Endothelial cell of umbilical vein (primary cell): Measurements from ENCODE around the gene RAD51C. TPM values are rescaled to one million over a fixed set of nuclear protein-coding genes. Genes with fewer than 3 reads are reported as not detected.

ENCODE experiments used
- BruUV-seq: library from RNA; stranded (reverse); fragments of 400-500 nt; replicated peaks from 2 replicates; lab custom pipeline; 2021; lab: Mats Ljungman, UMichigan
- CTCF ChIA-PET: fragments of 300-600, 350-600 bp; sonication (Branson Sonifier 250); formaldehyde crosslinking; loops from one replicate; lab custom pipeline; 2021; ENCODE audit warnings: antibody characterized with exemption, inconsistent platforms; lab: Charles Lee
- POLR2A ChIA-PET: fragments of 300-600, 350-600 bp; sonication (Branson Sonifier 250); formaldehyde crosslinking; loops from one replicate; lab custom pipeline; 2021; ENCODE audit warnings: antibody characterized with exemption, inconsistent platforms; lab: Charles Lee
- DNase-seq: peaks from one replicate; pipeline ENCODE4 v3.0.0-alpha.2; 2011; ENCODE audit warnings: low read depth, low spot score
- FAIRE-seq: peaks from 2 replicates; lab custom pipeline; 2011; peaks lifted over from hg19 to GRCh38; lab: Jason Lieb, UNC
- H2AFZ ChIP-seq: 2 replicates; pipeline ENCODE4 v1.6.0; 2012; ENCODE audit warnings: low read depth, low read length, control low read depth, inconsistent platforms
- H3K27ac ChIP-seq: 2 replicates; pipeline ENCODE4 v1.5.1; 2011; ENCODE audit warnings: low read depth, mild to moderate bottlenecking, control low read depth, low read length, moderate library complexity; ENCODE audit not compliant: insufficient read depth
- H3K27me3 ChIP-seq, 2 experiments: 2 replicates each; pipeline versions ENCODE4 v1.6.0 to v1.6.1; 2011; ENCODE audit warnings: low read length in 2 of 2, mixed read lengths in 1 of 2; ENCODE audit not compliant: control insufficient read depth in 2 of 2, insufficient read depth in 2 of 2
- H3K36me3 ChIP-seq, 2 experiments: 2 replicates in 1 of 2; 3 replicates in 1 of 2; pipeline ENCODE4 v1.5.1; 2011; ENCODE audit warnings: low read length in 2 of 2, mild to moderate bottlenecking in 1 of 2, moderate library complexity in 1 of 2; ENCODE audit not compliant: control insufficient read depth in 2 of 2, insufficient read depth in 2 of 2; ENCODE audit errors: extremely low read depth in 1 of 2
- H3K4me1 ChIP-seq: 3 replicates; pipeline ENCODE4 v1.5.1; 2011; ENCODE audit warnings: mild to moderate bottlenecking, low read length; ENCODE audit not compliant: control insufficient read depth, insufficient read depth; ENCODE audit errors: extremely low read depth
- H3K4me2 ChIP-seq: 2 replicates; pipeline ENCODE4 v1.6.1; 2011; ENCODE audit warnings: low read length, control low read depth, mixed read lengths; ENCODE audit not compliant: insufficient read depth
- H3K4me3 ChIP-seq, 3 experiments: fragments of 200-600 bp in 1 of 3; sonication (generic), shearing (Covaris generic) in 1 of 3; replicated peaks in 1 of 3; 2 replicates each; pipeline ENCODE4 v1.5.1; 2011 to 2016; ENCODE audit warnings: control low read depth in 3 of 3, low read length in 3 of 3, mild to moderate bottlenecking in 2 of 3, inconsistent platforms in 1 of 3, low read depth in 1 of 3, moderate library complexity in 1 of 3; ENCODE audit not compliant: insufficient read depth in 1 of 3
- H3K79me2 ChIP-seq: 2 replicates; pipeline ENCODE4 v1.6.0; 2012; ENCODE audit warnings: low read length, inconsistent platforms; ENCODE audit not compliant: control insufficient read depth, insufficient read depth
- H3K9ac ChIP-seq: replicated peaks from 2 replicates; pipeline ENCODE3; 2011; ENCODE audit warnings: low read length, control low read depth; ENCODE audit not compliant: insufficient read depth; ENCODE audit errors: extremely low read depth
- H3K9me1 ChIP-seq: replicated peaks from 3 replicates; pipeline ENCODE4 v1.6.0; 2011; ENCODE audit warnings: mild to moderate bottlenecking, low read length; ENCODE audit not compliant: control insufficient read depth, insufficient read depth; ENCODE audit errors: extremely low read depth
- H3K9me3 ChIP-seq: replicated peaks from 2 replicates; pipeline ENCODE4 v1.5.1; 2012; ENCODE audit warnings: low read length, inconsistent platforms; ENCODE audit not compliant: control insufficient read depth, insufficient read depth
- H4K20me1 ChIP-seq: replicated peaks from 2 replicates; pipeline ENCODE3; 2011; ENCODE audit warnings: mild to moderate bottlenecking, low read length; ENCODE audit not compliant: control insufficient read depth, insufficient read depth; ENCODE audit errors: extremely low read depth
- EZH2 ChIP-seq: IDR thresholded peaks from 2 replicates; pipeline ENCODE4 v1.6.1; 2012; ENCODE audit warnings: borderline replicate concordance, low read depth, mild to moderate bottlenecking, moderate library complexity, low read length, inconsistent platforms; ENCODE audit not compliant: severe bottlenecking
- FOS ChIP-seq: IDR thresholded peaks from 2 replicates; pipeline ENCODE4 v1.6.1; 2011; ENCODE audit warnings: mild to moderate bottlenecking, low read length, moderate library complexity, borderline replicate concordance; ENCODE audit not compliant: insufficient read depth
- GATA2 ChIP-seq: IDR thresholded peaks from 2 replicates; pipeline ENCODE4 v1.7.0; 2011; ENCODE audit warnings: low read depth, mild to moderate bottlenecking, moderate library complexity, mixed read lengths, low read length; ENCODE audit not compliant: insufficient read length, insufficient read depth
- JUN ChIP-seq: IDR thresholded peaks from 2 replicates; pipeline ENCODE4 v1.6.1; 2011; ENCODE audit warnings: borderline replicate concordance, low read depth; ENCODE audit not compliant: insufficient read length, insufficient read depth
- MAX ChIP-seq: IDR thresholded peaks from 2 replicates; pipeline ENCODE4 v1.6.1; 2011; ENCODE audit not compliant: insufficient read depth, insufficient read length
- MYC ChIP-seq: IDR thresholded peaks from one replicate; pipeline ENCODE4 v1.6.1; 2011; ENCODE audit warnings: mild to moderate bottlenecking, low read depth, low read length
- POLR2A ChIP-seq: IDR thresholded peaks from 2 replicates; pipeline ENCODE4 v1.6.1; 2012; ENCODE audit warnings: low read depth, mild to moderate bottlenecking, control low read depth, low read length
- POLR2AphosphoS5 ChIP-seq: IDR thresholded peaks from 2 replicates; pipeline ENCODE4 v1.6.1; 2012; ENCODE audit warnings: low read depth, mild to moderate bottlenecking, control low read depth, low read length, moderate library complexity; ENCODE audit not compliant: insufficient read depth
- dilution Hi-C: fragments of 300-500 bp; cut with MboI; formaldehyde crosslinking; loops from one replicate; pipeline ENCODE4 v1.15.0; 2019; ENCODE audit warnings: low sequenced_read_pairs; ENCODE audit not compliant: extremely low pct_ligation_motif_present
- intact Hi-C: fragments of 100-400 bp; cut with micrococcal nuclease; formaldehyde crosslinking; loops from one replicate; pipeline ENCODE4 v1.10.0; 2022
- polyA plus RNA-seq, 4 experiments: library from polyadenylated mRNA; depleted of rRNA in 3 of 4; stranded (reverse) in 3 of 4; unstranded in 1 of 4; fragments of >200 nt; gene quantifications; 2 replicates each; pipeline versions ENCODE4 v1.2.1 to v1.2.3, GENCODE V29; 2011 to 2012; ENCODE audit warnings: missing spikeins in 1 of 4
- total RNA-seq: library from RNA; stranded (reverse); gene quantifications from 2 replicates; pipeline ENCODE4 v1.2.3, GENCODE V29; 2021
- TF ChIP-seq, protein P1 (sequence below), 2 donors: IDR thresholded peaks; 1 replicate in 1 of 2; 2 replicates in 1 of 2; pipeline ENCODE4 v1.5.1; 2011; ENCODE audit warnings: low read length in 2 of 2, mild to moderate bottlenecking in 2 of 2, moderate library complexity in 2 of 2, control low read depth in 1 of 2, inconsistent platforms in 1 of 2, low read depth in 1 of 2; ENCODE audit not compliant: insufficient read depth in 1 of 2; ENCODE audit errors: extremely low read depth in 1 of 2

RAD51C gene
- total and polyA plus RNA-seq, 2 donors (not counting 3 experiments of a cell fraction or from before 2014, with no cell fraction given) = 24.8 to 38.9 TPM

GRCh38 chr17:58691701-58692238, 632 bp upstream of the RAD51C start, which contains the start of gene TEX14:
Gene TEX14, minus strand, starts transcription at chr17:58692045. Its CDS starts 40,044 bp downstream, at chr17:58652001.
- dilution Hi-C loops = no loop called here
- no TSS peak for BruUV-seq
- Histone ChIP-seq H3K27ac (peak within 1 kb of the TSS; percentile 50), H3K27me3 (no peaks in the 10 kb centered on the region), H3K9ac (peak within 1 kb of the TSS; percentile 61), H3K9me3 (no peaks in the 10 kb centered on the region), H3K79me2 (peaks cover 22% of the 10 kb centered on the region), H3K4me1 (peaks cover 14% of the 10 kb centered on the region), H2AFZ (peak within 1 kb of the TSS; percentile 98), H4K20me1 (no peaks in the 10 kb centered on the region), H3K4me2 (peak within 1 kb of the TSS; percentile 56), H3K4me3 (peak within 1 kb of the TSS; percentile 8 to 69 (median 65)), H3K36me3 (no peaks in the 10 kb centered on the region), H3K9me1 (no peaks in the 10 kb centered on the region)
- FAIRE-seq (no peak), DNase-seq (no peak)
- TF ChIP-seq JUN (no peak), POLR2AphosphoS5 (no peak), POLR2A (no peak), EZH2 (no peak), MAX (no peak), FOS (no peak), MYC (no peak), GATA2 (no peak)
- TF ChIP-seq, protein P1, sequence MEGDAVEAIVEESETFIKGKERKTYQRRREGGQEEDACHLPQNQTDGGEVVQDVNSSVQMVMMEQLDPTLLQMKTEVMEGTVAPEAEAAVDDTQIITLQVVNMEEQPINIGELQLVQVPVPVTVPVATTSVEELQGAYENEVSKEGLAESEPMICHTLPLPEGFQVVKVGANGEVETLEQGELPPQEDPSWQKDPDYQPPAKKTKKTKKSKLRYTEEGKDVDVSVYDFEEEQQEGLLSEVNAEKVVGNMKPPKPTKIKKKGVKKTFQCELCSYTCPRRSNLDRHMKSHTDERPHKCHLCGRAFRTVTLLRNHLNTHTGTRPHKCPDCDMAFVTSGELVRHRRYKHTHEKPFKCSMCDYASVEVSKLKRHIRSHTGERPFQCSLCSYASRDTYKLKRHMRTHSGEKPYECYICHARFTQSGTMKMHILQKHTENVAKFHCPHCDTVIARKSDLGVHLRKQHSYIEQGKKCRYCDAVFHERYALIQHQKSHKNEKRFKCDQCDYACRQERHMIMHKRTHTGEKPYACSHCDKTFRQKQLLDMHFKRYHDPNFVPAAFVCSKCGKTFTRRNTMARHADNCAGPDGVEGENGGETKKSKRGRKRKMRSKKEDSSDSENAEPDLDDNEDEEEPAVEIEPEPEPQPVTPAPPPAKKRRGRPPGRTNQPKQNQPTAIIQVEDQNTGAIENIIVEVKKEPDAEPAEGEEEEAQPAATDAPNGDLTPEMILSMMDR (IDR thresholded peaks at IDR 0.05; ENCODE audit: extremely low read depth in 1 of 2, insufficient read depth in 1 of 2, low read depth in 1 of 2, low read length in 2 of 2) = no peak
- intact Hi-C loops = loop anchor here (1.0 to 2.0 kb wide), 3 partner anchors 12 to 60 kb away; no protein-coding TSS in a partner anchor
- ChIA-PET POLR2A (interaction anchor here (0.6 to 3.0 kb wide), 3 partner anchors 18 to 60 kb away, joined by 4 to 21 read pairs (median 5); no protein-coding TSS in a partner anchor), CTCF (interaction anchor here (1.0 to 1.9 kb wide), 3 partner anchors 11 to 104 kb away, joined by 5 to 8 read pairs (median 7); no protein-coding TSS in a partner anchor)
